GM18870 (cell line): ENCODE measurements around the gene SYP.
"Not testable (repeated sequence)": the region's sequence is repeated elsewhere in the genome, so short reads cannot be mapped to it uniquely, and the experiment has no call there.

Source experiments
- ATAC-seq: cut with Tn5 transposase; IDR thresholded peaks from one replicate; pipeline ENCODE4 v1.9.1; 2021; ENCODE audit warnings: moderate library complexity; ENCODE audit not compliant: unreplicated experiment

SYP gene

GRCh38 chrX:49191574-49192011 lies 8.4 kb downstream of the SYP start:
- no peak for ATAC-seq

GRCh38 chrX:49190821-49191573 lies 9.0 kb downstream of the SYP start:
- peak; percentile 93 for ATAC-seq

GRCh38 chrX:49189606-49190005 lies 10.4 kb downstream of the SYP start:
- no peak for ATAC-seq

- ATAC-seq: no peak
Measured at GRCh38 chrX:49188468-49189076, 11.4 kb downstream of the SYP start.

- ATAC-seq: no peak
Measured at GRCh38 chrX:49187526-49187925, 12.5 kb downstream of the SYP start.

GRCh38 chrX:49187028-49187394 lies 13.0 kb downstream of the SYP start:
- no peak for ATAC-seq

- ATAC-seq: no peak
Measured at GRCh38 chrX:49186125-49187027, 13.6 kb downstream of the SYP start, which contains the start of gene PRICKLE3. Gene PRICKLE3, minus strand, starts transcription at chrX:49186373. Its CDS starts 76 bp downstream, at chrX:49186297.

- ATAC-seq: no peak
Measured at GRCh38 chrX:49184294-49185281, 15.4 kb downstream of the SYP start.

- no peak for ATAC-seq
Measured at GRCh38 chrX:49183701-49184281, 16.2 kb downstream of the SYP start.

GRCh38 chrX:49179358-49179757 lies 20.6 kb downstream of the SYP start:
- ATAC-seq: no peak

GRCh38 chrX:49178537-49178936 lies 21.5 kb downstream of the SYP start:
- ATAC-seq: no peak

GRCh38 chrX:49177873-49178480 lies 22.0 kb downstream of the SYP start:
- ATAC-seq: no peak

GRCh38 chrX:49177338-49177833 lies 22.6 kb downstream of the SYP start:
- no peak for ATAC-seq

- ATAC-seq: no peak
Measured at GRCh38 chrX:49176421-49177326, 23.3 kb downstream of the SYP start.

- no peak for ATAC-seq
Measured at GRCh38 chrX:49175435-49176274, 24.3 kb downstream of the SYP start.

GRCh38 chrX:49174723-49175122 lies 25.3 kb downstream of the SYP start:
- no peak for ATAC-seq

GRCh38 chrX:49173544-49173943 lies 26.4 kb downstream of the SYP start:
- not testable (repeated sequence) for ATAC-seq
